ENCODE data around the gene TNFAIP8.

DNA sequence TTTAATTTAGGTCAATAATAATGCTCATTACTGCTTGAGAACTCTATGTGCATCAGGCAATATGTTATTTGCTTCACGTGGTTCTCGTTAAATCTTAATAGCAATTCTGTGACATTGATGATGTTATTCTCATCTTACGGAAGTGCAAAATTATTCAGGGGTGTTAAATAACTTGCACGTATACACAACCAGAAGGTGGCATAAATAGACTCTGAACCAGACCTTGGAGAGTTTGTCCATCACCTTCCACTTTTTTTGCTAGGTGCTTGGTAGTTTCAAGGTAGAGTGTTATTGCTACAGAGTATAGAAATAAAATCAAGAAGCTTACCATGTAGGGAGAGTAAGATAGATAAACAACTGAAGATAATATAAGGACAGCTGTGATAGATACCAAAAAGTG is 23.6 kb upstream of the TNFAIP8 start:
- TF ChIP-seq EZH2 (IDR thresholded peaks at IDR 0.05; ENCODE audit: insufficient read depth, poor library complexity, severe bottlenecking) (no peak), EZH2phosphoT487 (IDR thresholded peaks at IDR 0.05; ENCODE audit: insufficient read depth, low read depth) (no peak)
